Mesothelial cell of epicardium (in vitro differentiated cells): ENCODE data around the gene NCBP3. TPM values are rescaled to one million over a fixed set of nuclear protein-coding genes. Genes with fewer than 3 reads are reported as not detected.

Source experiments
- DNase-seq, 2 experiments: peaks; one replicate each; pipeline ENCODE4 v3.0.0; 2021; ENCODE audit warnings: low spot score in 2 of 2; ENCODE audit not compliant: unreplicated experiment in 2 of 2
- H3K27ac Mint-ChIP-seq: 2 replicates; pipeline ENCODE4 v1.8.0; 2021; ENCODE audit warnings: mixed read lengths
- H3K27me3 Mint-ChIP-seq: 2 replicates; pipeline ENCODE4 v1.8.0; 2021; ENCODE audit warnings: low read depth, mixed read lengths
- H3K36me3 Mint-ChIP-seq: 2 replicates; pipeline ENCODE4 v1.8.0; 2021; ENCODE audit warnings: mixed read lengths
- H3K4me1 Mint-ChIP-seq: 2 replicates; pipeline ENCODE4 v1.8.0; 2021; ENCODE audit warnings: mixed read lengths
- H3K4me3 Mint-ChIP-seq: 2 replicates; pipeline ENCODE4 v1.8.0; 2021; ENCODE audit warnings: mild to moderate bottlenecking, moderate library complexity, mixed read lengths
- H3K9me3 Mint-ChIP-seq: 2 replicates; pipeline ENCODE4 v1.8.0; 2021; ENCODE audit warnings: mixed read lengths
- CTCF ChIP-seq: fragments of 200-600 bp; sonication (generic); IDR thresholded peaks from one replicate; pipeline ENCODE4 v1.5.0; 2021; ENCODE audit warnings: antibody characterized with exemption; ENCODE audit not compliant: unreplicated experiment
- total RNA-seq: library from RNA; stranded (reverse); gene quantifications from 3 replicates; pipeline ENCODE4 v1.2.1, GENCODE V29; 2021

Gene NCBP3
- total RNA-seq, 1 donor from 2014 or later: 97.0 TPM

GRCh38 chr17:3768341-3768740 is 77.7 kb downstream of the NCBP3 start:
- Mint-ChIP-seq H3K27ac (no peak overlapping the region), H3K4me3 (no peak overlapping the region), H3K27me3 (no peaks in the 10 kb centered on the region), H3K9me3 (peaks cover 7% of the 10 kb centered on the region), H3K4me1 (no peaks in the 10 kb centered on the region), H3K36me3 (no peaks in the 10 kb centered on the region)
- no peak for TF ChIP-seq CTCF
- DNase-seq: no peak

- H3K27me3 Mint-ChIP-seq: no peaks in the 10 kb centered on the region
- no peaks in the 10 kb centered on the region for H3K4me1 Mint-ChIP-seq
- H3K4me3 Mint-ChIP-seq: no peak overlapping the region
- DNase-seq: no peak
- TF ChIP-seq CTCF: no peak
- peaks cover 7% of the 10 kb centered on the region for H3K9me3 Mint-ChIP-seq
- H3K36me3 Mint-ChIP-seq: no peaks in the 10 kb centered on the region
- H3K27ac Mint-ChIP-seq: no peak overlapping the region
Measured at GRCh38 chr17:3766779-3767178, 79.3 kb downstream of the NCBP3 start.

GRCh38 chr17:3765981-3766380 is 80.1 kb downstream of the NCBP3 start:
- Mint-ChIP-seq H3K9me3 (peaks cover 7% of the 10 kb centered on the region), H3K27me3 (no peaks in the 10 kb centered on the region), H3K4me3 (no peak overlapping the region), H3K4me1 (no peaks in the 10 kb centered on the region), H3K27ac (no peak overlapping the region), H3K36me3 (no peaks in the 10 kb centered on the region)
- no peak for TF ChIP-seq CTCF
- no peak for DNase-seq

GRCh38 chr17:3763777-3764170 is 82.3 kb downstream of the NCBP3 start:
- Mint-ChIP-seq H3K9me3 (peaks cover 15% of the 10 kb centered on the region), H3K27me3 (no peaks in the 10 kb centered on the region)

GRCh38 chr17:3762922-3763776 is 82.9 kb downstream of the NCBP3 start:
- Mint-ChIP-seq H3K9me3 (peaks cover 15% of the 10 kb centered on the region), H3K27me3 (no peaks in the 10 kb centered on the region), H3K4me3 (no peak overlapping the region), H3K4me1 (no peaks in the 10 kb centered on the region), H3K36me3 (no peaks in the 10 kb centered on the region), H3K27ac (no peak overlapping the region)
- TF ChIP-seq CTCF: no peak
- DNase-seq: no peak

More at GRCh38 chr17:3763777-3764170, 82.3 kb downstream of the NCBP3 start:
- no peak for TF ChIP-seq CTCF
- H3K4me1 Mint-ChIP-seq: no peaks in the 10 kb centered on the region
- DNase-seq: no peak
- H3K27ac Mint-ChIP-seq: no peak overlapping the region
- no peak overlapping the region for H3K4me3 Mint-ChIP-seq
- no peaks in the 10 kb centered on the region for H3K36me3 Mint-ChIP-seq
